ENCODE results near the gene C9orf50.

DNA sequence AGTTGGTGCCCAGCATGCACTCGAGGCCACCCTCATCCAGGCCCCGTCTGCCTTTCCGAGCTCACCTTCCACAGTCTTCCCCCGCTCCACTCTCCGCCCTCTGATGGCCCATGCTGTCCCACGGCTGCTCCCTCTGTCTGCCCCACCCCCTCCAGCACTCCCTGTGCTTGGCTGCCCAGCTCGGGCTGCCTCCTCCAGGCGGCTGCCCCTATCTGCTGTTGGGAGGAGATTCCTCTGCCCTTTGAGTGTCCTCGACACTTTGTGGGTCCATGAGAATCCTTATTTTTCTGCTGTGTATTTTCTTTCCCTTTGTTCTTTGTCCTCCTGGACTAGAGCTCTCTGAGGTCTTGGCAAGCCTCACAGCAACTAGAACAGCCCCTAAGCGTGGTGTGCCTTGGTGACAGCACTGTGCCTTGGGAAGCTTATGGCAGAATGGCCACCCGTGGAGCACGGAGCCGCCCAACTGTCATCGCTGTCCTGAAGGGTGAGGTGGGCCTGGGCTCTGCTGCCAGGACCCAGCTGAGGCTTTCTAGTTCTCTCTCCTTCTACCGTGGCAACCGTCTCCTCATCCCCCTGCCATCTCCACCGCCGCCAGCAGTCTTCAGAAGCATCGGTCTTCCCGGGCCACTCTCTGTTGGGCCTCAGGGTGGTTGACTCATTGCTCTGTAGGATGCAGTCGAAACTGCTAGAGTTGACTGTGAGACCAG, 10.2 kb upstream of the C9orf50 start:
- TF ChIP-seq POLR2A (IDR thresholded peaks at IDR 0.05; ENCODE audit: low read depth, low read length) (no peak), PAX5 (IDR thresholded peaks at IDR 0.05; ENCODE audit: insufficient read depth, low read length, severe bottlenecking) (no peak)

Measured in GM12891 (cell line).